Pancreas (tissue), 10 donors: Measurements from ENCODE around the gene RANBP1. TPM values are rescaled to one million over a fixed set of nuclear protein-coding genes. Genes with fewer than 3 reads are reported as not detected.
A peak's percentile ranks its signal among the peaks of the same experiment; 100 is the strongest.

Experiments
- ATAC-seq, 4 donors: fragments of 200-7000 bp; cut with Tn5 transposase; one replicate each; pipeline versions ENCODE4 v1.8.0 to v1.9.1; 2020; ENCODE audit warnings: mild to moderate bottlenecking in 4 of 4, moderate library complexity in 4 of 4
- DNase-seq, 6 donors: peaks; one replicate each; pipeline ENCODE4 v3.0.0-alpha.2; 2020
- FAIRE-seq: peaks from 2 replicates; lab custom pipeline; 2012; peaks lifted over from hg19 to GRCh38; lab: Jason Lieb, UNC
- H3K27ac ChIP-seq, 4 donors: fragments of 200-600 bp; sonication (generic); 1 replicate in 3 of 4; 2 replicates in 1 of 4; pipeline versions ENCODE4 v1.5.0 to v1.8.0; 2020
- H3K27me3 ChIP-seq, 4 donors: fragments of 200-600 bp; one replicate each; pipeline ENCODE4 v1.8.0; 2021
- H3K36me3 ChIP-seq, 3 donors: fragments of 200-600 bp; sonication (generic) in 1 of 3; one replicate each; pipeline versions ENCODE4 v1.5.0 to v1.8.0; 2020 to 2021
- H3K4me1 ChIP-seq, 3 donors: fragments of 200-600 bp; one replicate each; pipeline ENCODE4 v1.8.0; 2021
- H3K4me3 ChIP-seq, 4 donors: fragments of 200-600 bp; sonication (generic) in 2 of 4; one replicate each; pipeline versions ENCODE4 v1.5.0 to v1.8.0; 2020 to 2021
- H3K9me3 ChIP-seq, 4 donors: fragments of 200-600 bp; one replicate each; pipeline ENCODE4 v1.8.0; 2021
- CTCF ChIP-seq, 4 donors: fragments of 200-600 bp; sonication (generic) in 3 of 4; IDR thresholded peaks; one replicate each; pipeline versions ENCODE4 v1.5.0 to v1.8.0; 2021; ENCODE audit warnings: antibody characterized with exemption in 4 of 4
- WGBS, 2 donors: extraction: QIAGEN DNeasy Blood & Tissue Kit; methylation state at CpG; one replicate each; pipeline ENCODE4 v1.1.7; 2013; 5-methylcytosine and 5-hydroxymethylcytosine counted together
- intact Hi-C, 3 donors: fragments of 100-400 bp; cut with DNase I; formaldehyde crosslinking; loops; one replicate each; pipeline versions ENCODE4 v1.11.1 to v1.14.2; 2022
- polyA plus RNA-seq, 2 donors: library from polyadenylated mRNA; stranded (reverse); fragments of 200-250 nt; gene quantifications; one replicate each; pipeline ENCODE4 v1.2.3, GENCODE V29; 2013
- total RNA-seq, 6 donors: library from RNA; stranded (reverse); fragmentation: NEBNext Ultra II Directional in 4 of 6; extraction: Animal tissue kit (Norgen Biotek cat#: 25700) in 4 of 6; gene quantifications; one replicate each; pipeline versions ENCODE4 v1.2.1 to v1.2.4, GENCODE V29; 2021 to 2023
- donor health status: healthy with polysubstance abuse.
- donor health status: DM: no; HTN: no; CAD: no; lungs with moderate emphysema.
- donor health status: DM: no; HTN: no; CAD: no.
- donor health status: control.
- donor health status: control.
- donor health status: Bipolar disorder and iron deficiency.
- donor health status: DM: yes; HTN: yes; CAD: no.
- donor health status: DM: no; HTN: no; CAD: no.
- donor health status: DM: no; HTN: no; CAD: no.
- donor health status: DM: yes; HTN: yes; CAD: no.

RANBP1 gene
- total and polyA plus RNA-seq, 8 donors = 25.1 to 44.0 (median 34.3) TPM

GRCh38 chr22:20154602-20155187 lies 38.8 kb downstream of the RANBP1 start:
- no peak overlapping the region for H3K27ac ChIP-seq
- no peak for TF ChIP-seq CTCF (IDR thresholded peaks at IDR 0.05)
- no peaks in the 10 kb centered on the region for H3K27me3 ChIP-seq
- ATAC-seq (peak in 2 of 4 donors; percentile 10 to 11), FAIRE-seq (no peak), DNase-seq (no peak)
- no peaks in the 10 kb centered on the region for H3K4me1 ChIP-seq
- H3K9me3 ChIP-seq = no peaks in the 10 kb centered on the region
- no peaks in the 10 kb centered on the region for H3K36me3 ChIP-seq
- intact Hi-C loops = loop anchor here in 2 of 3 donors (5.0 to 10.0 kb wide), 3 partner anchors 80 to 130 kb away; no protein-coding TSS in a partner anchor
- no peak overlapping the region for H3K4me3 ChIP-seq
- WGBS, 2 donors = 39 to 41% methylated on average over 6 to 14 of the region's 14 CpGs

GRCh38 chr22:20155330-20156041 lies 39.6 kb downstream of the RANBP1 start:
- Histone ChIP-seq H3K27ac (no peak overlapping the region), H3K4me3 (no peak overlapping the region), H3K27me3 (no peaks in the 10 kb centered on the region), H3K4me1 (no peaks in the 10 kb centered on the region), H3K36me3 (no peaks in the 10 kb centered on the region), H3K9me3 (no peaks in the 10 kb centered on the region)
- 50 to 63% methylated on average over 29 to 30 of the region's 30 CpGs for WGBS, 2 donors
- peak in 2 of 4 donors; percentile 65 to 71 for ATAC-seq
- no peak for FAIRE-seq
- peak in 1 of 6 donors; percentile 29 for DNase-seq
- no peak for TF ChIP-seq CTCF (IDR thresholded peaks at IDR 0.05)
- intact Hi-C loops = loop anchor here (2.0 to 10.0 kb wide), 4 partner anchors 79 to 129 kb away; no protein-coding TSS in a partner anchor

GRCh38 chr22:20156042-20156389 lies 40.1 kb downstream of the RANBP1 start:
- 45 to 59% methylated on average over 7 of the region's 7 CpGs for WGBS, 2 donors
- no peaks in the 10 kb centered on the region for H3K27me3 ChIP-seq
- TF ChIP-seq CTCF (IDR thresholded peaks at IDR 0.05) = no peak
- H3K27ac ChIP-seq = no peak overlapping the region
- no peak overlapping the region for H3K4me3 ChIP-seq
- no peak for DNase-seq
- intact Hi-C loops = loop anchor here (2.0 to 10.0 kb wide), 4 partner anchors 79 to 129 kb away; no protein-coding TSS in a partner anchor
- H3K9me3 ChIP-seq = no peaks in the 10 kb centered on the region
- no peak for ATAC-seq
- FAIRE-seq = no peak
- H3K36me3 ChIP-seq = no peaks in the 10 kb centered on the region
- no peaks in the 10 kb centered on the region for H3K4me1 ChIP-seq

- Histone ChIP-seq H3K9me3 (no peaks in the 10 kb centered on the region), H3K4me3 (no peak overlapping the region), H3K27ac (no peak overlapping the region), H3K27me3 (no peaks in the 10 kb centered on the region), H3K4me1 (no peaks in the 10 kb centered on the region), H3K36me3 (no peaks in the 10 kb centered on the region)
- no peak for FAIRE-seq
- DNase-seq = peak; percentile 71 to 100 (median 90)
- intact Hi-C loops = loop anchor here (2.0 to 10.0 kb wide), 4 partner anchors 78 to 128 kb away; no protein-coding TSS in a partner anchor
- WGBS, 2 donors = 33 to 41% methylated on average over 15 to 17 of the region's 17 CpGs
- TF ChIP-seq CTCF (IDR thresholded peaks at IDR 0.05) = peak; percentile 96 to 98 (median 96)
- peak; percentile 78 to 97 (median 88) for ATAC-seq
Measured at GRCh38 chr22:20156611-20157429, 40.9 kb downstream of the RANBP1 start.
